GM12878 (cell line): Measurements from ENCODE around the gene TTI1. TPM values are rescaled to one million over a fixed set of nuclear protein-coding genes. Genes with fewer than 3 reads are reported as not detected.

Experiments used
- ATAC-seq: fragments of 200-7000 bp; cut with Tn5 transposase; 3 replicates; pipeline ENCODE4 v1.9.1; 2020; ENCODE audit warnings: mild to moderate bottlenecking, moderate library complexity
- BruUV-seq: library from RNA; stranded (reverse); fragments of 400-500 nt; replicated peaks from 2 replicates; lab custom pipeline; 2021; lab: Mats Ljungman, UMichigan
- CTCF ChIA-PET: fragments of 300-600 bp; sonication (Branson Sonifier 250); formaldehyde crosslinking; extraction: SDS; loops from one replicate; lab custom pipeline; 2021; ENCODE audit warnings: inconsistent platforms; lab: Yijun Ruan, JAX
- POLR2A ChIA-PET: fragments of 350-600 bp; formaldehyde crosslinking; extraction: SDS; loops from one replicate; lab custom pipeline; 2021; ENCODE audit warnings: inconsistent platforms; lab: Charles Lee
- RAD21 ChIA-PET: fragments of 300-600 bp; sonication (Branson Sonifier 250); formaldehyde crosslinking; loops from one replicate; lab custom pipeline; 2023; ENCODE audit warnings: antibody characterized with exemption; ENCODE audit not compliant: unreplicated experiment; lab: Charles Lee
- SMC1A ChIA-PET: fragments of 300-600 bp; sonication (Branson Sonifier 250); formaldehyde crosslinking; loops from one replicate; lab custom pipeline; 2023; ENCODE audit not compliant: unreplicated experiment, uncharacterized antibody; lab: Charles Lee
- DNase-seq: peaks from one replicate; pipeline ENCODE4 v3.0.0-alpha.2; 2011; ENCODE audit warnings: low read depth, low spot score
- FAIRE-seq: peaks from 3 replicates; lab custom pipeline; 2011; peaks lifted over from hg19 to GRCh38; lab: Jason Lieb, UNC
- H2AFZ ChIP-seq: 2 replicates; pipeline ENCODE4 v1.6.0; 2011; ENCODE audit warnings: low read depth, low read length, control low read depth; ENCODE audit not compliant: control insufficient read depth
- H3K27ac ChIP-seq: 2 replicates; pipeline ENCODE4 v1.5.1; 2011; ENCODE audit warnings: control low read depth; ENCODE audit not compliant: control insufficient read depth, insufficient read depth
- H3K27me3 ChIP-seq, 2 experiments: replicated peaks in 1 of 2; 2 replicates each; pipeline versions ENCODE4 v1.6.0 to v1.6.1; 2011; ENCODE audit warnings: low read length in 1 of 2; ENCODE audit not compliant: control insufficient read depth in 2 of 2, insufficient read depth in 2 of 2
- H3K36me3 ChIP-seq, 2 experiments: 2 replicates each; pipeline ENCODE4 v1.5.1; 2011; ENCODE audit warnings: low read length in 1 of 2; ENCODE audit not compliant: control insufficient read depth in 2 of 2, insufficient read depth in 2 of 2
- H3K4me1 ChIP-seq: 2 replicates; pipeline ENCODE4 v1.6.1; 2011; ENCODE audit warnings: mild to moderate bottlenecking, low read length, moderate library complexity, mixed read lengths; ENCODE audit not compliant: control insufficient read depth, insufficient read depth
- H3K4me2 ChIP-seq: 2 replicates; pipeline ENCODE4 v1.6.0; 2011; ENCODE audit warnings: control low read depth; ENCODE audit not compliant: control insufficient read depth, insufficient read depth
- H3K4me3 ChIP-seq: fragments of 200-600 bp; sonication (generic); 2 replicates; pipeline ENCODE4 v1.5.1; 2016
- H3K79me2 ChIP-seq: 2 replicates; pipeline ENCODE4 v1.6.0; 2011; ENCODE audit warnings: low read length; ENCODE audit not compliant: control insufficient read depth, insufficient read depth
- H3K9ac ChIP-seq: 2 replicates; pipeline ENCODE4 v1.8.0; 2011; ENCODE audit warnings: low read length, control low read depth, mixed read lengths; ENCODE audit not compliant: control insufficient read depth, insufficient read depth
- H3K9me3 ChIP-seq: replicated peaks from 3 replicates; pipeline ENCODE4 v1.5.1; 2011; ENCODE audit warnings: mild to moderate bottlenecking, low read length; ENCODE audit not compliant: control insufficient read depth, insufficient read depth
- H4K20me1 ChIP-seq: 2 replicates; pipeline ENCODE4 v1.6.0; 2011; ENCODE audit not compliant: control insufficient read depth, insufficient read depth
- CTCF ChIP-seq, 3 experiments: IDR thresholded peaks in 2 of 3; conservative IDR thresholded peaks in 1 of 3; 2 replicates each; pipeline ENCODE4 v1.5.1; 2011; ENCODE audit warnings: low read depth in 3 of 3, low read length in 3 of 3, mild to moderate bottlenecking in 3 of 3, control low read depth in 2 of 3, moderate library complexity in 2 of 3, inconsistent platforms in 1 of 3, mixed read lengths in 1 of 3; ENCODE audit not compliant: control insufficient read depth in 2 of 3, insufficient read depth in 1 of 3; ENCODE audit errors: extremely low read depth in 1 of 3
- E2F4 ChIP-seq: IDR thresholded peaks from 2 replicates; pipeline ENCODE4 v1.6.1; 2012; ENCODE audit warnings: low read depth, low read length, improper control_type of control experiment
- NFYA ChIP-seq: IDR thresholded peaks from 2 replicates; pipeline ENCODE4 v1.6.1; 2011; ENCODE audit warnings: low read depth, mild to moderate bottlenecking, low read length, improper control_type of control experiment, borderline replicate concordance
- RELA ChIP-seq: fragments of 450-650 bp; IDR thresholded peaks from 2 replicates; pipeline ENCODE4 v1.8.0; 2014; ENCODE audit warnings: borderline replicate concordance; ENCODE audit not compliant: partially characterized antibody
- STAT3 ChIP-seq: IDR thresholded peaks from 2 replicates; pipeline ENCODE4 v1.6.1; 2011; ENCODE audit warnings: low read depth, low read length, improper control_type of control experiment
- ZNF384 ChIP-seq: IDR thresholded peaks from 2 replicates; pipeline ENCODE4 v1.6.1; 2012; ENCODE audit warnings: low read depth, mild to moderate bottlenecking, low read length, improper control_type of control experiment, borderline replicate concordance
- WGBS: methylation state at CpG from one replicate; pipeline ENCODE4 v1.1.6; 2016; ENCODE audit warnings: low lambda C conversion rate; ENCODE audit not compliant: insufficient replicate concordance, insufficient coverage; ENCODE audit errors: missing lambda C conversion rate; 5-methylcytosine and 5-hydroxymethylcytosine counted together
- in situ Hi-C: fragments of 300-500 bp; cut with MboI; formaldehyde crosslinking; loops from 9 replicates; pipeline ENCODE4 v1.14.3; 2018; ENCODE audit warnings: mixed read lengths
- intact Hi-C: fragments of 100-400 bp; cut with micrococcal nuclease; formaldehyde crosslinking; loops from one replicate; pipeline ENCODE4 v1.14.2; 2022; ENCODE audit not compliant: unreplicated experiment
- polyA plus RNA-seq, 11 experiments: library from polyadenylated mRNA; depleted of rRNA in 4 of 11; unstranded in 6 of 11; stranded (reverse) in 5 of 11; fragments of >200 nt; fragmentation: Nextera tagmentation in 4 of 11; fragmentation: Illumina TruSeq in 1 of 11; extraction: Ambion mirVana in 4 of 11; extraction: Trizol in 1 of 11; gene quantifications; 1 replicate in 1 of 11; 2 replicates in 10 of 11; pipeline versions ENCODE4 v1.2.1 to v1.2.3, GENCODE V29; 2011 to 2016; ENCODE audit warnings: inconsistent platforms in 2 of 11, missing spikeins in 2 of 11, low read depth in 1 of 11
- total RNA-seq, 4 experiments: library from RNA; depleted of rRNA in 3 of 4; stranded (reverse); fragments of >200 nt in 3 of 4; fragmentation: Illumina TruSeq in 1 of 4; extraction: Trizol in 1 of 4; gene quantifications; 2 replicates each; pipeline versions ENCODE4 v1.2.1 to v1.2.3, GENCODE V29; 2013 to 2021

TTI1 gene
- total and polyA plus RNA-seq, 10 of the 15 experiments (the other 5 are each of a cell fraction or from before 2014, with no cell fraction given) = 5.3 to 44.6 (median 24.9) TPM

- SMC1A ChIA-PET = interaction anchor here (0.6 to 12.3 kb wide), 27 partner anchors 9 to 461 kb away, joined by 3 to 166 read pairs (median 6); partner anchors contain the start of gene TGM2
- 0% methylated on average over 1 of the region's 1 CpG for WGBS
- H3K79me2 ChIP-seq = no peaks in the 10 kb centered on the region; the same call in none of the 2 replicates
- CTCF ChIA-PET = interaction anchor here (0.6 to 12.1 kb wide), 40 partner anchors 16 to 882 kb away, joined by 3 to 260 read pairs (median 4); partner anchors contain the start of genes TGM2 and TTI1
- H3K4me3 ChIP-seq = no peak overlapping the region
- POLR2A ChIA-PET = interaction anchor here (0.7 to 1.2 kb wide), 6 partner anchors 18 to 94 kb away, joined by 3 to 7 read pairs (median 3); no protein-coding TSS in a partner anchor
- no peak for FAIRE-seq
- H3K36me3 ChIP-seq = peaks cover 17 to 25% of the 10 kb centered on the region in 2 experiments
- no peak for ATAC-seq
- no peak for DNase-seq
- H2AFZ ChIP-seq = no peak overlapping the region
- RAD21 ChIA-PET = interaction anchor here (0.7 to 6.1 kb wide), 25 partner anchors 9 to 345 kb away, joined by 3 to 88 read pairs (median 5); partner anchors contain the start of genes RPRD1B, TGM2 and TTI1
- BruUV-seq = no TSS peak
- no peak overlapping the region for H3K4me2 ChIP-seq
- intact Hi-C loops = loop anchor here (1.0 kb wide), 2 partner anchors 92 to 148 kb away; partner anchors contain the start of gene TGM2
- in situ Hi-C loops = loop anchor here (25.0 kb wide), 1 partner anchor 89 kb away; the partner anchor contains the start of gene TGM2
- no peak overlapping the region for H3K27ac ChIP-seq
- no peaks in the 10 kb centered on the region for H3K27me3 ChIP-seq
- no peak for TF ChIP-seq ZNF384
- no peaks in the 10 kb centered on the region for H4K20me1 ChIP-seq
- H3K4me1 ChIP-seq = peaks cover 13% of the 10 kb centered on the region
- no peaks in the 10 kb centered on the region; the same call in 1 of the 3 replicates for H3K9me3 ChIP-seq
- no peak overlapping the region for H3K9ac ChIP-seq
These were observed 39.6 kb upstream of the TTI1 start for GRCh38 chr20:38072898-38073297.

- Histone ChIP-seq H3K9ac (no peak overlapping the region), H3K4me1 (peaks cover 5% of the 10 kb centered on the region; the same call in 1 of the 2 replicates), H3K27ac (no peak overlapping the region), H3K36me3 (peaks cover 19 to 25% of the 10 kb centered on the region in 2 experiments), H3K27me3 (no peaks in the 10 kb centered on the region), H3K79me2 (no peaks in the 10 kb centered on the region), H4K20me1 (no peaks in the 10 kb centered on the region), H2AFZ (no peak overlapping the region), H3K4me2 (no peak overlapping the region), H3K9me3 (no peaks in the 10 kb centered on the region; the same call in 1 of the 3 replicates), H3K4me3 (no peak overlapping the region)
- BruUV-seq = no TSS peak
- POLR2A ChIA-PET = no interaction called here
- intact Hi-C loops (no loop called here), in situ Hi-C loops (loop anchor here (25.0 kb wide), 1 partner anchor 94 kb away; the partner anchor contains the start of gene TGM2)
- WGBS = 83% methylated on average over 15 of the region's 15 CpGs
- FAIRE-seq (no peak), DNase-seq (no peak), ATAC-seq (no peak)
- SMC1A ChIA-PET = interaction anchor here (0.6 to 1.4 kb wide), 2 partner anchors 10 to 87 kb away, joined by 3 read pairs; no protein-coding TSS in a partner anchor
- CTCF ChIA-PET = interaction anchor here (0.6 to 1.7 kb wide), 3 partner anchors 10 to 517 kb away, joined by 4 to 6 read pairs (median 5); no protein-coding TSS in a partner anchor
- RAD21 ChIA-PET = interaction anchor here (1.2 kb wide), 1 partner anchor 153 kb away, joined by 5 read pairs; no protein-coding TSS in a partner anchor
- TF ChIP-seq RELA = no peak
- TF ChIP-seq CTCF (IDR thresholded peaks at IDR 0.05 in 2 of 3, conservative IDR thresholded peaks at IDR 0.05 in 1 of 3; ENCODE audit: control insufficient read depth in 2 of 3, extremely low read depth in 1 of 3, insufficient read depth in 1 of 3, low read depth in 3 of 3, low read length in 3 of 3) = no peak
- no peak for TF ChIP-seq E2F4
- no peak for TF ChIP-seq NFYA
- no peak for TF ChIP-seq STAT3
These were observed 34.6 kb upstream of the TTI1 start for GRCh38 chr20:38067717-38068365.
